Stimulated activated CD4-positive, alpha-beta T cell treated with anti-CD3 and anti-CD28 coated beads, Interleukin-1b, Interleukin-23, amount 100 ng/mL, for 48 hours (primary cell): Measurements from ENCODE around the gene SLC4A5.
"Not testable (repeated sequence)": the region's sequence is repeated elsewhere in the genome, so short reads cannot be mapped to it uniquely, and the experiment has no call there.

Experiments
- DNase-seq: peaks from one replicate; pipeline ENCODE4 v3.0.0-alpha.2; 2020

The SLC4A5 gene

DNA sequence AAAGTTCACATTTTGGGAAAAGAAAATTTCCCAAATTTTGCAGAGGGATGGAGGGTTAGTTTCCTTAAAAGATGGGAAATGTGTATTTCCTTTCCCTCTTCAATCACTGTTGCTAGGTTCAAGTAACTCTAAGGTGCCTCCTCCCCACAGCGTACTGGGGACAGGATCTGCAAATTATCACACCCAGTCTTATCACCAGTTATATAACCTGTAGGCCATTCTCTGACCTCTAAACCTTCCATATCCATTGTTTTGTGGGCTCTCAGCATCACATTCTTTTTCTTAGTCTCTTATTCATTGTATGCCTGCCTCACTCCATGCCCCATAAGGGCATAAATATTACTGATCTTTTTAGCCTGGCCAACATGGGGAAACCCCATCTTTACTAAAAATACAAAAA lies 148.4 kb downstream of the SLC4A5 start:
- no peak for DNase-seq

DNA sequence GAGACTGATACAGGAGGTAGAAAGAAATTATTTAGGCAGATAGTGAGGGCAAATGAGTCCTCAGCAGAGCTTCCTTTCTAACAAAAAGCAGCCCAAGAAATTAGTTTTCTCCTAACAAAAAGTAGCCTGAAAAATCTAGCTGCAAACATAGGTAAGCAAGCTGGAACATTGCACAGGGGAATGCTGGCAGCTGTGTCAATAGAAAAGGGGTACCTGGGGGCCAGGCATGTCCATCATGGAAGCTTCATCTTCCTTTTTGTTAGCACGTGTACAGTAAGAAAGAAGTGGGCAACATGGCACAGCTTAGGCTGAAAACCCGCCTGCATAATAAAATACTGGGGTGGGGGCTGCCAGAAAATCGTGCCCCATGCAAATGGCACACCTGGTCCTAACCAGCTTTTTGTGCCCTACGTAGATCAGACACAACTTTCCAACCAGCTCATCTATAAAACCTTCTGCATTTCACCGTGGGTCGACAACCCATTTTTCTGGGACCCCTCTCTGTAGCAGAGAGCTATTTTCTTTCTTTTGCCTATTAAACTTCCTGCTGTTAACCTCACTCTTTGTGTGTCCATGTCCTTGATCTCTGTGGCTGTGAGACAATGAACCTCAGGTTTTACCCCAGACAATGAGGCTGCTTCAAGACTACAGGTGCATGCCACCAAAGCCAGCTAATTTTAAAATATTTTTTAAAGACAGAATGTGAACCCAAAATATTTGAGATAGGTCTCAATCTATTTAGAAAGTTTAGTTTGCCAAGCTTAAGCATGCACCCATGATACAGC lies 151.4 kb downstream of the SLC4A5 start:
- DNase-seq = no peak

DNA sequence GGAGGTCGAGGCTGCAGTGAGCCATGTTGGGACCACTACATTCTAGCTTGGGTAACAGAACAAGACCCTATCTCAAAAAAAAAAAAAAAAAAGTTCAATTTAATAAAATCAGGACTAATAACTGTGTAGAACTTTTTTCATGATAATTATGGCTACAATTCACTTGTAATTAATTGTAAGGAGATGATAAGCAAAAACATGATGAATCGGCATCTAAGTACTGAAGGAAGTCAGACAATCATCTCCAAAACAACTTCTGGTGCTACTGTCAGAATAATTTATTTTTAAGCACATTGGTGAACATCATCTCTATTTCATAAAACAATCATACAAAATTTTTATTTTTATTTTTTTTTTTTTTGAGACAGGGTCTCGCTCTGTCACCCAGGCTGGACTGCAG lies 154.5 kb downstream of the SLC4A5 start:
- no peak for DNase-seq

- DNase-seq = no peak
Observed at GRCh38 chr2:74188018-74188601, 155.1 kb downstream of the SLC4A5 start.

GRCh38 chr2:74186706-74187105 lies 156.5 kb downstream of the SLC4A5 start:
- not testable (repeated sequence) for DNase-seq

DNA sequence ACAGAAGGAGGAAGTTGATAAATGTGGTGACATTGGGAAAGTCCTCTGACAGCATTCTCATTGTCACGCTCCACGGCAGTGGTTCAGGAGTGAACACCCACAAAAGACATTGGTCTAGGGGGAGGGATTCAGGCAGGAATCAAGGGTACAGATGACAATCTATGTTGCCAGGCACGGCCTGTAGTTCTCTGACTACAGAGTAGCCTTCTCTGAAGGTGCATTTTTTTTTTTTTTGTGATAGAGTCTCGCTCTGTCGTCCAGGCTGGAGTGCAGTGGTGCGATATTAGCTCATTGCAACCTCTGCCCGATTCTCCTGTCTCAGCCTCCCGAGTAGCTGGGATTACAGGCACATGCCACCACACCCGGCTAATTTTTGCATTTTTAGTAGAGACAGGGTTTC lies 157.2 kb downstream of the SLC4A5 start:
- peak; percentile 67 for DNase-seq

- no peak for DNase-seq
Observed at GRCh38 chr2:74183878-74184277, 159.3 kb downstream of the SLC4A5 start.

- DNase-seq = no peak
Observed at GRCh38 chr2:74181739-74182138, 161.5 kb downstream of the SLC4A5 start.

- no peak for DNase-seq
Observed at GRCh38 chr2:74179063-74179865, 164.0 kb downstream of the SLC4A5 start.

DNA sequence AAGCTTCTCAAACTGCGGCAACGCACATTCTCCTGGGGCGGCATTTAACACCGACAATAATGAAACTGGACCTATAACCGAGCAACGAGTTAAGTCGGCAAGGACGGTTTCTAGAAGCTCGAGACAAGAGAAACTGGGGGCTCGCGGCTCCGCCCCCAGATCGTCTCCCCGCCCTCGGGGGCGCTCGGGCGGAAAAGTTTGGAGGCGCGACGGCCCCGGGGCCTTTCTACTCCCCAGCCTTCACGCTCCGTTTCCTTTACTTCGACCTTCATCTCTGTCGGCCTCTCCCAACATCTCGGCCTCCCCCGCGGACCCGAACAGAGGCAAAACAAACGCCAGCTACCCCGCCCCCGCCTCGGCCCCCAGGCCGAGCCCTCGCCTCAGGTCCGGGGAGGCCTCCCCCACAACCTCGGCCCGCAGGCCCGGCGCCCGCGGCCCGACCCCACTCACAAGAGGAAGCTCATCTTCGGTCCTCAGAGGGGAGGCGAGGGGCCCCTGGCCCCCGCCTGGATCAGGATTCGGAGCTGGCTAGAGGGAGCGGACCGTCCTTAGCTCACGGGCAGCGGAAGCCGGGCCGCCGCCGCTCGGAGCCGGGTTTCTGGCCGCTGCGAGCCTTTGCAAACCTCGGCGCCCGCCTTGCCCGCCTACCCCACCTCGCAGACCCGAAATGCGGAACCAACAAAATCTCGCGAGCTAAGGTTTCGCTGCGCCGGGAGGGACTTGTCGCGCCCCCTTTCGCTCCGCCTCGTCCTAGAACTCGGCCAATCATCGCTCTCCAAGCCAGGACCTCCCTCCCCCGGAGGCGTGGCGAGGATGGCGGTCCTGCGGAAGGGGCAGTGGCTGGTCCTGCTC lies 164.8 kb downstream of the SLC4A5 start, which contains the start of gene MOB1A:
MOB1A (minus strand) TSS at position 669 of the 852 bp plus-strand sequence; CDS start at position 464, 205 bp downstream.
- peak; percentile 98 for DNase-seq

DNA sequence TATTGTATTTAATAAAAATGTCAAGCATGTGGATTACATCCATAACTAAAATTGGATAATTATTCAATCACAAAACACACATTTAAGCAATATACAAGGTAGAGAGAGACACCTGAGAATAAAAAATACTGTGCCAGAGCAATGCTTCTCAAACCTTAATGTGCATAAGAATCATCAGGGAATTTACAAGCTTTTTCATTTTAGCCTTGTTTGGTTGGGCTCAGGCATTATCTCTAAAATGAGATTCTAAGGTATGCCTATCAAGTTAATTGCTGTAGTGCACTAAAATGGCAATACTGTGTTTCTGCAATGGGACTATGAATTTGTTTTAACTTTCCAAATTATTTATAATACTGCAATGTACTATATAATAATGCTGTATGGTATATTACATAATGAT lies 165.5 kb downstream of the SLC4A5 start:
- DNase-seq = no peak

GRCh38 chr2:74174909-74175308 lies 168.3 kb downstream of the SLC4A5 start:
- DNase-seq = no peak

DNA sequence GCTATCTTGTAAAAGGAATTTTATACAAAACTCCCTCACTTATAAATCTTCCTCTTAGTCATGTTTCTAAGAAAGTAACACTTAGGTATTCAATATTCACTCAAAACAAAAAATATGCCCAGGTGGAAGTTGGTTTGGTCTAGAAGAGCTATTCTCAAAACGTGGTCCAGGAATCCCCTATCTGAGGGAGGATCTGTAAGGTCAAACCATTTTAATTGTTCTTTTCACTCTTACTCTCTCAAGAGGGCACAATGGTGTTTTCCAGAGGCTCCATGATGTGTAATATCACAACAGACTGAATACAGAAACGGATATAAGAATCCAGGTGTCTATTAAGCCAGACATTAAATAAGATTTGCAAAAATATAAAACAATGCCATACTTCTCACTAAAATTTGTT lies 174.5 kb downstream of the SLC4A5 start:
- DNase-seq = no peak
